CD4-positive, alpha-beta T cell treated with Interleukin-6 for 4 hours (primary cell): Measurements from ENCODE around the gene SPSB3.
A peak's percentile ranks its signal among the peaks of the same experiment; 100 is the strongest.

ENCODE experiments used
- DNase-seq: peaks from one replicate; pipeline ENCODE4 v3.0.0-alpha.2; 2020; ENCODE audit warnings: mixed read lengths

Gene SPSB3

DNA sequence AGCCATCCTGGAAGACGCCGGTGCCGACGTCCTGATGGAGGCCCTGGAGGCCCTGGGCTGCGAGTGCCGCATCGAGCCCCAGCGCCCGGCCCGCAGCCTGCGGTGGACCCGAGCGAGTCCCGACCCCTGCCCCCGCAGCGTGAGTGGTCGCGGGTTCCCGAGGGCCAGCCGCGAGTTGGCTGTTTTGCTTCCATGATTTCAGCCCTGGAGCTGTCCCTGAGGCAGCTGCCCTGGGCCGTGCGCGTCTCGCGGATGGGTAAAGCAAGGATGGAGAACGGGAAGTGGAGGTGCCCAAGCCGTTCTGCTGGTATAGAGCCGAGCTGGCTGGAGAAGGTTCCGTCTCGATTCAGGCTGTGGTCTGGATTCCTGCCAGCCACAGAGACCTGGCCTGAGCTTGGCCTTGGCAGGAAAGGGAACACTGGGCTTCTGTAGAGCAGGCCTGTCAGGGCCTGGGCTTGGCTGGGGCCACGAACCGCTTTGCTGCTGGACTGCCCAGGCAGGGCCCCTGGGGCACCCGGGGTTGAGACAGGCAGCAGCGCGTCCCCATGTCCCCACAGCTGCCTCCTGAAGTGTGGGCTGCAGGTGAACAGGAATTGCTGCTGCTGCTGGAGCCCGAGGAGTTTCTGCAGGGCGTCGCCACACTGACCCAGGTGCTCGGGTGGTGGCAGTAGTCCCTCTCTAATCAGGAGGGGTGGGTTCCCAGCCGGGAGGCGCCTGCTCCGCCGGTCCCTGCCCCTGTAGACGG, 8.5 kb downstream of the SPSB3 start:
- DNase-seq = peak; percentile 40

DNA sequence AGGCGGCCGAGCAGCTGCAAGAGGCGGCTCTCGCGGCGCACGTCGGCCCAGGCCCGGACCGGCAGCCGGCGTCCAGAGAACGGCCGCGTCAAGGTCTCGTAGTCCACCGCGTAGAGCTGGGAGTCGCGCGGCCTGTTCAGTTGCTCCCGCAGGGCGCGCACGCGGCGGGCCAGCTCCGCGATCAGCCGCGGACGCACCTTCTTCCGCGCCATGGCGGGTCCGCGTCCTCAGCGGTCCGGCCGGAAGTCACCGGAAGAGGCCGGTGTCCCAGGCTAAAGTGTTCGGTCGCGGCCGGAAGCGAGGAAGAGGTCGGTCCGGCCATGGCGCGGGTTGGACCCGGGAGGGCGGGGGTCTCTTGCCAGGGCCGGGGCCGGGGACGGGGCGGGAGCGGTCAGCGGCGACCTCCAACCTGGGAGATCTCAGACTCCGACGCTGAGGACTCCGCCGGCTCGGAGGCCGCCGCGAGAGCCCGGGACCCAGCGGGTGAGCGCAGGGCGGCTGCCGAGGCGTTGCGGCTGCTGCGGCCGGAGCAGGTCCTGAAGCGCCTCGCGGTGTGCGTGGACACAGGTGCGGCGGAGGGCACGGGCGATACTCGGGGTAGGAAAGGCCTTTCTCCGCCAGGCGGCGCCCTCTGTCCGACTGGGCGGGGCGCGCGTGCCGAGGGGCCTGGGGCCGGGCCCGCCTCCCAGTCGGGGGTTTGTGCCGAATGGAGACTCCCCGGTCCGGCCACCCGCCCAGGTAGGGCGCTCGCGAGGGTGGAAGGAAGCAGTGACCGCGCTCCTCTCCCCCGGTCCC, 9.3 kb downstream of the SPSB3 start, which contains the start of gene MRPS34:
TSS of gene MRPS34 (minus strand) at position 227 of the 795 bp plus-strand sequence. CDS start at position 212, 15 bp downstream.
- peak; percentile 82 for DNase-seq

DNA sequence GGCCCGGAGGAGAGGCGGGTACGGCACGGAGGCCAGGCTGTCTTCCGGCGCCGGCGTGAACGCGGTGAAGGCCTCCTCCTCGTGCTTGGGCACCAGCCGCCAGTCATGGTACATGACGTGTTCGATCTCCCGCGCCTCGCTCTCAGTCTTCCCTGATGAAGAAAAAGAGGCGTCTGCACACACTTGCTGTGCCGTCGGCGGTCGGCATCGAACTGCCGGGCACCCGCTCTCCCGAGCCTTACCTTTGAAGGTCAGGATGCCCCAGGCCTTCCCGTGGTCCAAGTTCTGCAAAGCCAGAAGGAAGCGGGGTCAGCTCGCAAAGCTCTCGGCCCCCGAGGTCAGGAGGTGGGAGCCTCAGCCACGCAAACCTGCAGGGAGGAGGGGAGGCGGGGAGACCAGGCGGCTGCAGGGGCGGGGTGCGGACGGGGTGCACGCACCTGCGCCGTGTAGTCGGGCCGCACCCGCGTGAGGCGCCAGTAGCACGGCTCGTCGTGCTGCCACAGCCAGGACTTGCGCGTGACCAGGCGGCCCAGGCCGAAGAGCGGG, 9.9 kb downstream of the SPSB3 start, which contains the start of gene EME2:
TSS of gene EME2 (plus strand) at position 449 of the 546 bp plus-strand sequence. CDS start 418 bp downstream, outside the sequence.
- peak; percentile 62 for DNase-seq

DNA sequence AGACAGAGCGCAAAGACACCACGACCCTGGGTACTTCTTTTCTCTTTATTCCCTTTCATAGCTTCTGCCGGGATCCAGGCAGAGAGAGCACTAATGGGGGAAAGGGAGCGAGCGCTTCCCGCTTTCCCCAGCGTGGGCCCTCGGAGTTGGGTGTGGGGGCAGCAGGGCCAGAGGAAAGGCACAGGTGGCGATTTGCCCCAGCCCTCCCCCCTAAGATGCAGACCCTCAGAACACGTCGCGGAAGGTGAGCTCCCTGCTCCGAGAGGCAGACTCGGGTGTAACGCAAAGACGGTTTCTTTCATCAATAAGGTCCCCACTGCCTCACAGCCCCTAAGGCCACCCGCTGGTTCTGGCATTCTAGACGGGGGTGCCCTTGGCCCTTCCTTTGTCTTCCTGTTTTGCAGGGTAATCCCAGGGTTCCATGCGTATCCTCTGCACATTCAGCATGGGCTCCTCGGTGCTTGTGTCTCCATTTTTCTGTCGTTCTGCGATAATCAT, 10.5 kb downstream of the SPSB3 start:
- DNase-seq = no peak

DNA sequence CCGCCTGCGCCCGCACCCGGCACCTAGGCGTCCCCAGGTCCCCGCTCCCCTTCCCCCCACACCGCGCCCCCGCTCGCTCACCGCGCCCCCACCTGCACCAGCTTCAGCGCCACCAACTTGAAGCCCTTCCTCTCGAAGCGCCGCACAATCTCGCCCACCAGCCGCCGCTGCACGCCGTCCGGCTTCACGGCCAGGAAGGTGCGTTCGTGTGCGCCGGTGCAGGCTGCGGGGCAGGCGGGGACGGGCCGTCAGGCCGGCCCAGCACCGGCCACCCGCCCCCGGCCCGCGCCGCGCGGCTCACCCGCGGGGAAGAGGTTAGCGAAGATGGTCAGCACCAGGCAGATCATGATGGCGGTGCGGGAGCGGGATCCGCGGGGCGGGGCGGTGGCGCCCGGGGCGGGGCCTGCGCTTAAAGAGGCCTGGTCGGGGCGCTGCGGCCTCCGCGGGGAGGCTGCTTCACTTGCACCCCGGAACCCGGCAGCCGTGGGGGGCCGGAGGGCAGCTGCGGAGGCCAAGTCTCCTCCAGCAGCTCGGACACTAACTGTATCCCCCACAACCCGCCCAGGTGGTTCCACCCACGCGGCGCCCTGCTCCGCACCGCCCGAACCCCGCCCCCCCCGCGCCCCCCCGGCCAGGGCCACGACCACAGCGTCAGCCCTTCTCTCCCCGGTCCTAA, 11.0 kb downstream of the SPSB3 start, which contains the start of gene NME3:
TSS of gene NME3 (minus strand) at position 356 of the 676 bp plus-strand sequence. CDS start at position 347, 9 bp downstream.
- peak; percentile 83 for DNase-seq

DNA sequence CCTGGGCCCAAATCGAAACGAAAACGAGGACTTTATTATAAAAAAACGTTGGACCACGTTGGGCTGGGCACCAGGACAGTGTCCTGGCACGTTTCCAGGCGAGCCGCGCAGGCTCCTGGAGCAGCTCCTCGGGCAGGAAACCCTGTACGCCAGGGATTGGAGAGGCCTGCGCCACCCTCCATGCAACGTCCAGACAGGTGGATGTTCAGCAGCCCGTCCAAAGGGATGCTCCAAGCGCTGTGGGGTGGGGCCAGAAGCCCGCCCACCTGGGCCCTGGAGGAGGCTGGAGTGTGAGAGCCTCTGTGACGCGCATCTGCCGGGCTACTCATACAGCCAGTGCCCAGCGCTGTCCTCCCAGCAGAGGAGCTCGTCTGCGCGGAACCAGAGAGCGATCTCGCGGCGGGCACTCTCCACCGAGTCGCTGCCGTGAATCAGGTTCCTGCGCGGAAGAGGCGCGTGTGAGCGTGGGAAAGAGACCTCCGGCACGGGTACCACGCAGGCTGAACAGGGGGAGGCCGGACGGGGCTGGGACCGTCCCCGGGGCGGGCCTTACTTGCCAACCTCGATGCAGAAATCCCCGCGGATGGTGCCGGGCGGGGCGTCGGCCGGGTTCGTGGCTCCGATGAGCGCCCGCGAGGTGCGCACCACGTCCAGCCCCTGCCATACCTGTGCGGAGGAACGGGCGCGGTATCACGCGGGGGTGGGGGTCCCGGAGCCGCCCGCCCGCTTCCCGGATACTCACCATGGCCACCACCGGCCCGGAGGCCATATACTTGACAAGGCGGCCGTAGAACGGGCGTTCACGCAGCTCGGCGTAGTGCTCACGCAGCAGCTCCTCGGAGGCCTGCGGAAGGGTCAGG, 11.8 kb downstream of the SPSB3 start:
- peak; percentile 50 for DNase-seq

DNA sequence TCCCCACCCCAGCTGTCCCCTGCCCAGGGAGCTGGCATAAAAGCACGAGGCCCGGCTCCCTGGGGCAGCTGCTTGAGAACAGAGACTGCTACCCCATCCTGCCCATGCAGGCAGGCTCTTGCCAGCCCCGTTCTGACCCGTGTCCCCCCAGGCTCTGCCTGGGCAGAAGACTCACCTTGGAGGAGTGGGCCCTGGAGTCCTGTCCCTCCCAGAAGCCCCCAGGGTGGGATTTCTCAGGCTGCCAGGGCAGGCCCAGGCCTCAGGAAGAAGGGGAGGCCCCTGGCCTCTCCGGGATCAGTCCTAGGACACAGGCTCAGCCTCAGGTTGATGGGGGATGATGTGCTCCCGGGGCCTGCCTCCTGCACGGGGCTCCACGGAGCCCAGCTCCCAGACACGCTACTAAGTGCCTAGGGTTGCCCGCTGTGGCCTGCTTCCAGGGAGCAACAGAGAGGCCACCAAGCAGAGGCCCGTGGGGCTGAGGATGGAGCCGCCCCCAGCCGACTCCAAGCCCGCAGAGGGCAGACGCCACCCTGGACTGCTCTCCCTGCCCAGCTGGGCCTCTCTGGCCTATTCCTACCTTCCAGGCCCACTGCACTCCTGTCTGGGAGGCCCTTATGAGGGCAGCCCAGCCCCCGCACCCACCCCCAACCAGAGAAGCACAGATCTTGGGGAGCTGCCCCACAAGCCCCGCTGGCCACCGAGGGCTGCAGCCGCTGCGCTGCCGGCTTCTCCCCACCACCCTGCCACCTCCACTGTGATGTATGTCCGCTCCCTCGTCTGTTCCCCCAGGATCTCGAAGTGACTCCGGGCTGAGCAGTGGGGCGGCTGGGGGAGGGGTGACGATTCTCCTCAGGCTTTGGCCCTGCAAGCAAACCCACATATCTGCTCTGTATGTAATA, 12.7 kb downstream of the SPSB3 start:
- DNase-seq = no peak

DNA sequence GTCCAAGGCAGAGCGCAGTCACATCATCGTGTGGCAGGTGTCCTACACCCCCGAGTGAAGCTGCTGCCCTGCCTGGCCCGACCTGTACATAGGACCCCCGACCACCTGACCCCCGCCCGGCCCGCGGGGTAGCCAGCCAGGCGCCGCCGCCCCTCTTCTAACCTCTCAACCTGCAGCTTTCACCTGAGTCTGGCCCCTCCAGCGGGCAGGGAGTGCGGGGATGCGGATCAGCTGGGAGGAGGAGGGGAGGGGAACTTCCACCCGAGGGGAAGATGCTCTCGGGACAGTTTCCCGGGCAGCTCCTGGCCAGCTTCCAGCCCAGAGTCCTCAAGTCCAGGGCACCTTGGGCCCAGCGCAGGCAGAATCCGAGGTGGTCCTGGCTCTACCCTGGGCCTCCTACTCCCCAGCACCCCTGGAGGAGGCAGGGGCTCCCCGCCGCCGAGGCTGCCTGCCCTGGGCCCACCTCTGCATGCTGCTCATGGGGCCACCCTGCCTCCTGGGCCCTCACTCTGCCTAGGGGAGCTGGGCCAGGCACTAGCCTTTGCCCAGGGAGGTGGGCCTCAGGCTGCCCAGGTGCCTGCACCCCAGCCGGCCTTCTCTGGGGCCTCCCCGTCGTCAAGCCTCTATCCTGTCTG, 13.5 kb downstream of the SPSB3 start:
- DNase-seq = no peak

DNA sequence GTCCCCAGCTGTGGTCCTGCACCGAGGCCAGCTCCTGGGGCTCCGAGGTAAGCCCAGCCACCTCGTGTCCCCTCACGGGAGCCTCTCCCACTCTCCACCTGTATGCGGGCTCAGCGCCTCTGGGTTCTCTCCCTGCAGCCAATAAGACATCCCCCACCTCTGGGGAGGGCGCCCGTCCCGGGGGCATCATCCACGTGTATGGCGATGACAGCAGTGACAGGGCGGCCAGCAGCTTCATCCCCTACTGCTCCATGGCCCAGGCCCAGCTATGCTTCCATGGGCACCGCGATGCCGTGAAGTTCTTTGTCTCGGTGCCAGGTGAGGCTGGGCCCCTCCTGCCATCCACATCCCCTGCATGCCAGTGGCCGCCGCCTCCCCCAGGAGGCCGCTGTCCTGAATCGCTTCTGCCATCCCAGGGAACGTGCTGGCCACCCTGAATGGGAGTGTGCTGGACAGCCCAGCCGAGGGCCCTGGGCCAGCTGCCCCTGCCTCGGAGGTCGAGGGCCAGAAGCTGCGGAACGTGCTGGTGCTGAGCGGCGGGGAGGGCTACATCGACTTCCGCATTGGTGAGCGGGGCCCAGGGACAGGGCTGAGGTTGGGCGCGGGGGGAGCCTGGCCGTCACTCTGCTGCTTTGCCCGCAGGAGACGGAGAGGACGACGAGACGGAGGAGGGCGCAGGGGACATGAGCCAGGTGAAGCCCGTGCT, 14.2 kb downstream of the SPSB3 start:
- no peak for DNase-seq

DNA sequence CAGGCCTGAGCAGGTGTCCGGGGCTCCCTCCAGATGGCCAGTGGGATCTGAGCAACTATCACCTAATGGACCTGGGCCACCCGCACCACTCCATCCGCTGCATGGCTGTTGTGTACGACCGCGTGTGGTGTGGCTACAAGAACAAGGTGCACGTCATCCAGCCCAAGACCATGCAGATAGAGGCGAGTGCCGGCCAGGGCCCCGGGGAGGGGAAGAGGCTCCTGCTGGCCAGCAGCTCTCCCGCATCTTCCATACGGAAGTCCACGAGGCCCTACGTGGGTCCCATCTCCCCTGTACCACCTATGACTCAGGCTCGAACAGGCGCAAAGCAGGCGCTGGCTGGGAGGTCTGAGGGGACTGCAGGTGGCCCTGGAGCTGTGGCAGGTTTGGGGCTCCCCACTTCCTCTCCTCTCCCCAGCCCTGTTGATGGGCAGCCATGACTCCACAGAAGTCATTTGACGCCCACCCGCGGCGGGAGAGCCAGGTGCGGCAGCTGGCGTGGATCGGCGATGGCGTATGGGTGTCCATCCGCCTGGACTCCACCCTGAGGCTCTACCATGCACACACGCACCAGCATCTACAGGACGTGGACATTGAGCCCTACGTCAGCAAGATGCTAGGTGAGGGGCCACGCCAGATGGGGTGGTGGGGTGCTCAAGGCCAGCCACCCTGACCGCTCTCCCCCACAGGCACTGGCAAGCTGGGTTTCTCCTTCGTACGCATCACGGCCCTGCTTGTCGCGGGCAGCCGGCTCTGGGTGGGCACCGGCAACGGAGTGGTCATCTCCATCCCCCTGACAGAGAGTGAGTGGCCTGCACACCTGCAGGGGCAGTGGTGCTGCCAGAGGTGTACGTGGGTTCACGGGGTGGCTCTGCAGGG, 15.0 kb downstream of the SPSB3 start:
- DNase-seq = no peak

DNA sequence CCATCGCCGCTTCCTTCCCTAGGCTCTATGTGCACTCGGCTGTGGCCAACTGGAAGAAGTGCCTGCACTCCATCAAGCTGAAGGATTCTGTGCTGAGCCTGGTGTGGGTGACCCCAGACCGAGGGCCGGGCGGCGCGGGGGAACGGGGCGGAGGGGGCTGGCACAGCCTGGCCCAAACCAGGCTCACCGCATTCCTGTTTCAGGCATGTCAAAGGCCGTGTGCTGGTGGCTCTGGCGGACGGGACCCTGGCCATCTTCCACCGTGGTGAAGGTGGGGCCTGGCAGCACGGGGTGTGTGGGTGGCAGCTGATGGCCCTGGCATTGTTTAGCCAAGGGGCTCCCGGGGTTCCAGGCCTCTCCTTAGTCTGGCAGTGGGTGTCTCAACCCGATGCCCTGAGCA, 15.7 kb downstream of the SPSB3 start:
- no peak for DNase-seq

DNA sequence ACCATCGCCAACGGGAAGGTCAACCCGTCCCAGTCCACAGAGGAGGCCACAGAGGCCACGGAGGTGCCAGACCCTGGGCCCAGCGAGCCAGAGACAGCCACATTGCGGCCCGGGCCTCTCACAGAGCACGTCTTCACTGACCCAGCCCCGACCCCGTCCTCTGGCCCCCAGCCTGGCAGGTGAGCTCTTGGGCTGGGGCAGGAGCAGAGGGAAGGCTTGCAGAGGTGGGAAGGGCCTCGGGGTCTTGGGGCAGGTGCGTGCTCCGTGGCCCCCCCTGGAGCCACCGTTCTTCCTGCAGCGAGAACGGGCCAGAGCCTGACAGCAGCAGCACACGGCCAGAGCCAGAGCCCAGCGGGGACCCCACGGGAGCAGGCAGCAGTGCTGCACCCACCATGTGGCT, 16.1 kb downstream of the SPSB3 start:
- DNase-seq = no peak

DNA sequence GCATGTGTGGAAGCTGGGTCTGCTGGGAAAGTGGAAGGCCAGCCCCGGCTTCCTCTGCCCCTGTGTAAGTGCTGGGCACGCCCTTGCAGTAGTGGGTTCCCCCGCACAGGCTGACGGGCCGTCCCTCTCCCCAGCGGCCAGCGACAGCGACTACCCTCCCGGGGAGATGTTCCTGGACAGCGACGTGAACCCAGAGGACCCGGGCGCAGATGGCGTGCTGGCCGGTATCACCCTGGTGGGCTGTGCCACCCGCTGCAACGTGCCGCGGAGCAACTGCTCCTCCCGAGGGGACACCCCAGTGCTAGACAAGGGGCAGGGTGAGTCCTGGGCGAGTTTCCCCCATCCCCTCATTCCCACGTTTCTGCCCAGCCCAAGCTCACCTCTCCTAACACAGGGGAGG, 16.5 kb downstream of the SPSB3 start:
- no peak for DNase-seq

DNA sequence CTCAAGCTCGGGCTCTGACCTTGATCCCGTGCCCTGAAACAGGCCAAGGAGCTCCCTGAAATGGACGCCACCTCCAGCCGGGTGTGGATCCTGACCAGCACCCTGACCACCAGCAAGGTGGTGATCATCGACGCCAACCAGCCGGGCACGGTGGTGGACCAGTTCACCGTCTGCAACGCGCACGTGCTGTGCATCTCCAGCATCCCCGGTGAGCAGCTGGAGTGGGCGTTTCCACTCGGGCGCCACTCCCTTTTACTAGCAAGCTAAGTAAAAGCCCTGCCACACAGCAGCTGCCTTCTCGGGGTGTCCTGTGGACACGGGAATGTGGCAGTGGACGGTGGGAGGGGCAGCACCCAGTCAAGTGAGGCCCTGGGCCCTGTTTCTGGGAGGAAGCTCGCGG, 17.4 kb downstream of the SPSB3 start:
- DNase-seq = no peak

DNA sequence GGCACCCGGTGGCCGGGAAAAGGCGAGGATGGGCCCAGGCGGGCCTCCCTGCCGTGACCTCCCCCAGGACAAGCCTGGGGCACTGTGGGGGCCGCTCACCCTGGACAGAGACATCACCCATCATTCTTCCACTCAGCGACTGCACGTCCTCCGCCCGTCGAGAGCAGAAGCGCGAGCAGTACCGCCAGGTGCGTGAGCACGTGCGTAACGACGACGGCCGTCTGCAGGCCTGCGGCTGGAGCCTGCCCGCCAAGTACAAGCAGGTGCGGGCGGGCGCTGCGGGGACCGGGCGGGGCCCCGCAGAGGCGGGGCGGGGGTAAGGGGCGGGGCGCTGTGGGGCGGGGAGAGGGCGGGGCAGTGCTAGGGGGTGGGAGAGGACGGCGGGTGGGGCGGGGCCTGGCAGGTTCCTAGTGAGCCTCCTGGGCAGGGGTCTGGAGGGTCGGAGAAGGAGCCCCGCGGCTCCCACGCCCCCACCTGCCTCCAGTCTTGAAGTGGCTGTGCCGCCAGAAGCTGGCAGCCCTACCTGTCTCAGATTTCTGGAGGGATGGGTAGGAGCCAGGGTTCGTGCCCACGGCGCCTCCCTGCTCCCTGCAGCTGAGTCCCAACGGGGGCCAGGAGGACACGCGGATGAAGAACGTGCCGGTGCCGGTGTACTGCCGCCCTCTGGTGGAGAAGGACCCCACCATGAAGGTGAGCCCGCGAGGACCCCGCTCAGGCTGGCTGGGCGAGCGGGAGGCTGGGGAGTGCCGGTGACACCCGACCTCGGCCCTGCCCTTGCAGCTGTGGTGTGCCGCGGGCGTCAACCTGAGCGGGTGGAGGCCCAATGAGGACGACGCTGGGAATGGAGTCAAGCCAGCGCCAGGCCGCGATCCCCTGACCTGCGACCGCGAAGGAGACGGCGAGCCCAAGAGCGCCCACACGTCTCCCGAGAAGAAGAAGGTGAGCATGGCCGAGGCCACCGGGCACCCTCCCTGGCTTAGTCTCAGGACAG, 18.6 kb downstream of the SPSB3 start:
- DNase-seq = no peak

DNA sequence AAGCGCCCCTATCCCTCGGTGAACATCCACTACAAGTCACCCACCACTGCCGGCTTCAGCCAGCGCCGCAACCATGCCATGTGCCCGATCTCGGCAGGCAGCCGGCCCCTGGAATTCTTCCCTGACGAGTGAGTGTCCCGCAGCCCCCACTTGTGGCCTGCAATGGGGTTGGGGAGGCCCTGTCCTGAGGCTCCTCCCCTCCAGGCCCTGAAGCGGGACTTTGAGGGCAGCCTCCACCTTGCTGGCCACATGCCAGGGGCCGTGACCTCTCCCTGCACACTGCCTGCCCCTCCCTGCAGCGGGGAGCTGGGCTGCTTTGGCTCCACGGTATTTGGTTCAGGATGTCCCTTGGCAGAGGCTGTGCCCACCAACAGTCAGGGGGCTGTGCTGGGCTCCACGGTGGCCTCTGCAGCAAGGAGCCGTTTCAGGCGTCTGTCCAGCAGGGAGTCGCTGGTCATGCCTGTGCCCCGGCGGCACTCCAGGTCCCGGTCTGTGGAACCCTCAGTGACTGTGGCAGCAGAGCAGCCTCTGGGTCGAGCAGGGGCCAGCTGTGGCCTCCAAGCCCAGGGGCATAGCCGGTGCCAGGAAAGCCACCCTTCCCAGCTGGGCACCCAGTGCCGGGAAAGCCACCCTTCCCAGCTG, 19.4 kb downstream of the SPSB3 start:
- no peak for DNase-seq
